GM19240 (cell line): ENCODE data around the gene TUBA1A.
"Not testable (repeated sequence)": the region's sequence is repeated elsewhere in the genome, so short reads cannot be mapped to it uniquely, and the experiment has no call there.

Source experiments
- DNase-seq: peaks from one replicate; pipeline ENCODE4 v3.0.0; 2011; ENCODE audit warnings: low spot score; ENCODE audit not compliant: insufficient read length

TUBA1A gene

DNA sequence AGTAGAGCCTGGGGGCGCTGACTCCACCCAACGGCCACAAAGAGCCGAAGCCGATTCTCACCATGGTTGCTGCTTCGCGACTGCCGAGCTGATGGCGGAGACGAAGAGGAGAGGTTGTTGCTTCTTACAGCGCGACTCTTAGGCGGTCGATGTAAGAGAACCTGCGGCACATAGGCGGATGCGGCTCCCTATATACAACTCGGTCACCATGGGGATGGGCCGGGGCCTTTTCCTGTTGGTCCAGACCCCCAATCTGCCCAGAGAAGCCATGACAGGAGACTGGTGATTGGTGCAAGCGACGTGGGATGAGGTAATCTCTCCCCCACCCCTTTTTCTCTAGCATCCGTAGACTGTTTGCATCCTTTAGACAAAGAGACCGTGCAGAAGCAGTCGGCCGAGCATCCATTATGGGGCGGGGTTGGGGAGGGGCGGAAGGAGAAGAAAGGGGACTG lies at the start of gene TUBA1A:
Gene TUBA1A (minus strand): TSS at position 165 of the 452 bp plus-strand sequence. CDS start 101 bp downstream, at position 64.
- peak; percentile 79 for DNase-seq

DNA sequence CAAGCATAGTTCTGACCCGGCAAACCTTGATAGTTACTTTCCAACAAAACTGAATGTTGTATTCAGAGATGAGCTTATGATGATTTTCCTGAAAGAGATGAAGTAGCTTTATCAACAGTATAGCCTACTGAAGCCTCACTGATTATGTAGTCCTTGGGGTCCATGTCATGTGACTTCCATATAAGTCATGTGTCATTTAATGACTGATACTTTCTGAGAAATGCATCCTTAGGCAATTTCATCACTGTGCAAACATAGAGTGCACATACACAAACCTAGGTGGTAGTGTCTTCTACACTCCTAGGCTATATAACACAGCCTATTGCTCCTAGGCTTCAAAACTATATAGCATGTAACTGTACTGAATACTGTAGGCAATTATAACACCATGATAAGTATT lies 47.5 kb upstream of the TUBA1A start:
- DNase-seq: no peak

DNA sequence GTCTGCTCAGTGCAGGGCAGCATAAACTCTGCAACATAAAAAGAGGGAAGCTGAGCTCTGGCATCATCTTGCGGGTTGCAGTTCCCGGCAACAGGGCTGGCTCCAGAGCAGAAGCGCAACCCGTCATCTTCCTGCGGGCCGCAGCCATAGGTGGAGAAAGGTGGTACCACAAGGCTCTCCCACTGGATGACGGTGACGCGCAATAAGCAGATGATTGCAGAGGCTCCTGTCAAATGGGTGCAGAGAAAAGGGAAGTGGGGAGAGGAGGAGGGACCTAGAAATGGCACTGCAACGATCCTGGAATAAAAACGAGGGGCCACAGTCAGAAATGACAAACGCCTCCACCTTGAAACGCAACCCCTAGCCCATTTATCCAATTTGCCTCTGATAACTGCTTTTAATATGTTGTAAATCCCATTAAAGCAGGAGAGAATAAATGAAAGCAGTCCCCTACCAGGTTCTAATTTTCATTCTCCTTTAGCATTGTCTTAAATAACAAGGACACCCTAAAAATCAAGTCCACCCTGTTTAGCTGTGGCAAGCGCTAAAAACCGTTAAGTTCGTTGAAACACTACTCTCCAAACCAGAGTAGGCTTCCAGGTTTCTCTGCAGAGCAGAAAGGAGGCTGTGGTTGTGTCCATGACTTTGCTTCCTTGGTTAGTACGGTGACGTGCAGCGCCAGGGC lies 45.1 kb upstream of the TUBA1A start:
- DNase-seq: no peak

DNA sequence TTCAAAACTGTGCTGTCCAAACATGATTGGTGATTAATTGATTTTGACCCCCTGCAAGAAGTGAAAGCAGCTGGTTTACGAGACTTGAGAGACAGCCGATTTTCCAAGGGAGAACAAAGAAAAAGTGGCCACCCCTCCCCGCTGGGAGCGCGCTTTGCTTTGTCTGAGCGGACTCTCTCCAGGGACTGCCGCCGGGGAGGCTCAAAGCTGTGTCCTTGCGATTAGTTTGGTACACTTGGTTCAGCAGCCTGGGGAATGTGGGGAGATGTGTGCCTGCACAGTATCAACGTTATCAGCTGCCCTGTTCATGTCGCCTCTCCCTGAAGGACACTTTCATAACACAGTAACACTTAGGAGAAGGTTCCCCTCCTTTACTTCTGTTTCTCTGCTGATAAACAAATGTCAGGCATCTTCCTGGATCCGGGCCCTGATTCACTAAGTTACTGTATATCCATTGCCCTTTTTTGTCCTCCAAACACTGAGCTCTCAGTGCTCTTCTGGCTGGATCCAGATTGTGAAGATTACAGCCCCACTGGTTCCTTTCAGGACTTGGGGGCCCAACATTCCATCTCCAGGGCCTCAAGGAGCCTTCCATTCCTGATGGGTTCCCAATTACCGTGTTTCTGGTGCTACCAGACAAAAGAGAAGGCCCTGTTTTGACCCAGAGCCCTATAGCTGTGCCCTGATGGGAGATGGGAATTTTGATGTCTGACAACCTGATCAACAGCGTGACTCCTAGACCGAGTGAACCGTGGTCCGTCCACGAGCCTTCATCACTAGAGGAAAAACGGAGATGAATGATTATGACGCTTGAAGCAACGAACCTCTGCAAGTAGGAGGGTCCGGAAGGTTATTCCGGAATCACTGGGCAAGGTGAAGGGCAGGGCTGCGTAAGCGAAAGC lies 44.3 kb upstream of the TUBA1A start:
- no peak for DNase-seq

DNA sequence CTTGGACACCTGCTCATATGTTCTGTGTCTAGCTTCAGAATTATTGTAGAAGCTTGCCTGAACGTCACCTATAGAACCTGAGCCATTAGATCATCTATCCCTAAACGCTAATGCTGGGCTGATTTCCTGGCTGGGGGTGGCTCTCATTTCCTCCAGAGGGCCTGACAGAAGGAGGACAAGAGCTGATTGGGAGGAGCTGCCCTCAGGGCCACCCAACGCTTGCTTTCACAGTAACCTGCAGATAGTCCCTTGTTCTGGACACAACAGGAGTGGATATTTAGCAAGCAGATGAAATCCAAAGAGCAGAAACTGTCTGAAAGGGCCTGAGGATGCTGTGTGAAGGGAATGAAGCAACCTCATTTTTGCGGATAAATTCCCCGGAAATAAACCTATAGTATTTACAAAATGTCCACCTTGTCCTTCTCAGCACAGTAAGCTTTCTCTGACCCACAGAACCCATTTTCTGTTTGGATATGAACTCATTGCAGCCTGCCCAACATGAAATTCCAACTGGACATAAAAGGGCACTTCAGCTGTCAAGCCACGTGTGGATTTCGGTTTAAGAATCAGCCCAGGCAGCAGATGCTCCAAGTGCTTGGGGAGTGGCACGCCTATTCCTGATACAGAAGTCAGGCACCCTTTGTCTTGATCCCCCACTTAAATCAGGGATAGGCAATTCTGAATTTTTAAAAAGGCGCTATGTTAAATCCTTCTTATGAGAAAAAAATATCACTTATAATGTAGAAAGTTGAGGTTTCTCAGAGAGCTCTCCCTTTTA lies 43.2 kb upstream of the TUBA1A start:
- no peak for DNase-seq

DNA sequence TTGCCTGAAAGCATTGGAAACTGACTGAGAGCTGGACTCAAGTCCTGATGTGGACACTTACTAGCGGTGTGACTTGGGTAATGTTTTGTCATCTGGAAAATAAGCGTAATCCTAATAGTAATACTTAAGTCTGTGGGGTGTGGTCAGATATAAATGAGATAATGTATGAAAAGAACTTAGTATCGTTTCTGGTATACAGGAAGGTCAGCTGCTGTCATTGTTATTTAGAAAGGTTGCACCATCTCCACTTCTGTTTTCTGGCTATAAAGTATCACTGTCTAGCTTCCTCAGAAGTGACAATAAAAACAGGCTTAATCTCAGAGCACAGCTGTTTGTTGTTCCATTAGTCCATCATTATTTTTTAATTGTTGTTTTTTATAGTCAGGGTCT lies 41.9 kb upstream of the TUBA1A start:
- DNase-seq: no peak

DNA sequence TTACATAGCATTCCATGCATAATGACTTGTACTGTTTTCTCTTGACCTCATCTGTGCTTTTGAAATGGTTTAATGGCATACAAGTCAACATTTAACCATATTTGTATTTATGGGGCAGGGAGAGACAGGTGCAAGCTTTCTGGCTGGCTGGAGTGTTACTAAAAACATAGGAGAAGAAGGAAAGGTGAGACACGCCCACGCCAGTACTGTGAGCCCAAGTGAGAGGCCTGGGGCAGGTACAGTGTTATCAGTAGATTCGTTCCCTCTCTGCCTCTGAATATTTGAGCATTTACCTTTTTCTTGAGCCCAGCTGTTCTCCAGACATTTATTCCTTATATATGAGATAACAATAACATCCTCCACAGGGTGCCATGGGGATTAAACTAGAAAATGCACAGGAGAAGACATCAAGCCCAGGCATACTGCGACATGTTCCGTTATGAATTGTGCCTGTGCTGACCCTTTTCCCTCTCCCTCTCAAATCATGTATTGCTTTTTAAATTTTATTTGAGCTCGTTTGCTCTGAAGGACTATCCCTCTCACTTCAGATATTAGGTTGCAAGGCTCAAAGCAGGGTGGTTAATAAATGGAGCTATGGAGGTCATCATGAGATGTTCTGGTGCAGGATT lies 41.4 kb upstream of the TUBA1A start:
- DNase-seq: no peak

DNA sequence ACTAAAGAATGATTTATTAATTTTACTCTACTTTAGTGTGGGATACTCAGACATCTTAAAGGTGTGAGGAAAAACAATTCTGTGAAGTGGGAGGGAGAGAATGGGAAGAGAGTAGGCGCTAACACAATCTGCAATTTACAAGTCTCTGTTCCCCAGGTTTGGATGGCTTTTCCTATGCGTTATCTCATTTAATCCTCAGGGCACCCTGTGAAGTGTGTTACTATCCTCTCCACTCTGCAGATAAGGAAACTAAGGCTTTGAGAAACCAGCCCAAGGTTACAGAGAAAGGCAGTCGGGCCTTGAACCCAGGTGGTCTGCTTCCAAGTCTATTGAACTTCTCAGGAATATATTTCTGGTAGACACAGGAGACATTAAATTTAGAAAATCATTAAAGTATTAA lies 39.8 kb upstream of the TUBA1A start:
- DNase-seq: no peak

DNA sequence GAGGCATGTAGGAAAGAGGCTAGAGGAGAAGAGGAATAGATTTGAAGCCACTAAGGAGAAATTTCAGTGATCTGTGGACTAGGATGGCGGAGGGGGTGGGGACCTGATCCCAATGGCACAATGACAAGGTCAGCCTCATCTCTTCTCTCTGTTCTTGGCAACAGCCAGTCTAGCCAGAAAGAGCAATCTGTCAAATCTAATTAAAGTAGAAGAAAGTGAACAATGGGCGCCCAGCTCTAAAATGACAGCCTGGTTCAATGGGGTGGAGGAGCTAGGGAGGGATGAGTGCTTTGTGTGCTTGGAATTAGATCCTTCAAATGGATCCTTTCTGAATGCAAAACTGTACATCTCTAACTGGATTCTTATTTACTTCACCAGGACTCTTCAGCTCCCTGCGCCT lies 38.8 kb upstream of the TUBA1A start:
- no peak for DNase-seq

DNA sequence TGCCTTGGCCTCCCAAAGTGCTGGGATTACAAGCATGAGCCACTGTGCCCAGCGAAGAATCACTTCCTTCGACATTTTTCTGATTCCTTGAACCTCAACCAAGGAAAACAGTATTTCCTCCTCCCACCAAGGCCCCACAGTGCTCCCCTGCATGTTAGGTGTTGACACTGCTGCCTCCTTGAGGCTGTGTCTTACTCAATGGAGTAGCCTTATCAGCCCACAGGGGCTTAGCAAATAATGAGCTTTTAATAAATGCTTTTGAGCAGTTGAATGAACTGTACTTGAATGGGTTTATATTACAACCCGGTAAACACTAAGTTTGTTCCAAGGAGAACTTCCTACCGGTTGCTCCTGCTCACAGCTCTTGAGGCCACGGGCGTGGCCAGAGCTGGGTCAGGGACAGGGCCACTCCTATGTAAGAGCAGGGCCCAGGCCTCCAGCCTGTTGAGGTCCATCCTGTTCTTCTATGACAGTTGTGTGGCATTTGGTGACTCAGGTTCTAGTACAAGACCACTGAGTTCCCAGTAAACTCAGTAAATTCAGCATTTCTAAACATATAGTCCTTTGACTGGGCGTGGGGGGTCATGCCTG lies 36.8 kb upstream of the TUBA1A start:
- DNase-seq: no peak

DNA sequence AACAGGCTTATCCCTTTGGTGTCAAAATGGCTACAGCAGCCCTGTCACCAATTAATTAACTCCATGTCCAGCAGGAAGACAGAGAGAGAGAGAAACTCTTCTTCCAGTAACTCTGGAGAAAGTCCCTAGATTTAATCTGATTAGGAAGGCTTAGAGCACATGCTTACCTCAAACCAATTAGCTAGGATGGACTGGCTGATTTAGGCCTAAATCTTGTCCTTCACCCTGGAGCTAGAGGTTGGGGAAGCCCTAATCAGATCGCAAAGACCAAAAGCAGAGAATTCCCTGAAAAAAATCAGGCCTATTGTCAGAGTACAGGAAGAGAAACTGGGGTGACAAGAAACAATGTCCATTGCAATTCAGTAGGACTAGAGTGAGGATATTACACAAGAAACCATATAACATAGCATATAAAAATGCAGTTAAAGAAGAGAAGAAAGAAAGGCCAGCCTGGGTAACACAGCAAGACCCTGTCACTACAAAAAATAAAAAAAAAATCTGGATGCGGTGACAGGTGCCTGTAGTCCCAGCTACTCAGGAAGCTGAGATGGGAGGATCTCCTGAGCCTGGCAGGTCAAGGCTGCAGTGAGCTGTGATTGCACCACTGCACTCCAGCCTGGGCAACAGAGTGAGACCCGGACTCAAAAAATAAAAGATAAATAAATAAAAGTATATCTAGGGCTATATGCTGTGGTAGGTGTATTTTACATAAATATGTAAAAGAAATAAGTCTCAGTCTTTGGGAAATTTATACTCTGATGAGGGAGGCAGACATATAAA lies 34.9 kb upstream of the TUBA1A start:
- DNase-seq: no peak

DNA sequence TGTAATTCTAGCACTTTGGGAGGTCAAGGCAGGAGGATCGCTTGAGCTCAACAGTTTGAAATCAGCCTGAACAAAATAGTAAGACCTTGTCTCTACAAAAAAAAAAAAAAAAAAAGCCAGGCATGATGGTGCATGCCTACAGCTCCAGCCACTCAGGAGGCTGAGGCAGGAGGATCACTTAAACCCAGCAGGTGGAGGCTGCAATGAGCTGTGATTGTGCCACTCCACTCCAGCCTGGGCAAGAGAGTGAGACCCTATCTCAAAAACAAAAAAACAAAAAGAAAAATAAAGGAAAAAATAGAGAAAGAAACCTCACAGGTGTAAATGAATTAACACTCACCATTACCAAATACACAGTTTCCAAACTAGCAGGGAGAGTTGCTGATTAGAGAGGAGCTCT lies 34.2 kb upstream of the TUBA1A start:
- no peak for DNase-seq

DNA sequence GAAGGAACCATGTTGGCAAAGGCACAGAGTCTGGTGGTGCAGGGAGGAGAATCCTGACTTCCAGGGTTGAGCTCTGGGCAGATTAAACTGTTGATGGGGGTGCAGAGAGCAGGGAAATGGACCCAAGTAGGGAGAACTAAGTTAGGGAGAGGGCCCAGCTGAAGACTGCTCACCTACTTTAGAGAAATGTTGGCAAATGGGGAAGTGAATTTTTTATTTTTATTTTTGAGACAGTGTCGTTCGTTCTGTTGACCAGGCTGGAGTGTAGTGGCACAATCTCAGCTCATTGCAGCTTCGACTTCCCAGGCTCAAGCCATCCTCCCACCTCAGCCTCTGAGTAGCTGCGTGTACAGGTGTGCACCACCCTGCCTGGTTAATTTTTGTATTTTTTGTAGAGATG lies 32.1 kb upstream of the TUBA1A start:
- no peak for DNase-seq

DNA sequence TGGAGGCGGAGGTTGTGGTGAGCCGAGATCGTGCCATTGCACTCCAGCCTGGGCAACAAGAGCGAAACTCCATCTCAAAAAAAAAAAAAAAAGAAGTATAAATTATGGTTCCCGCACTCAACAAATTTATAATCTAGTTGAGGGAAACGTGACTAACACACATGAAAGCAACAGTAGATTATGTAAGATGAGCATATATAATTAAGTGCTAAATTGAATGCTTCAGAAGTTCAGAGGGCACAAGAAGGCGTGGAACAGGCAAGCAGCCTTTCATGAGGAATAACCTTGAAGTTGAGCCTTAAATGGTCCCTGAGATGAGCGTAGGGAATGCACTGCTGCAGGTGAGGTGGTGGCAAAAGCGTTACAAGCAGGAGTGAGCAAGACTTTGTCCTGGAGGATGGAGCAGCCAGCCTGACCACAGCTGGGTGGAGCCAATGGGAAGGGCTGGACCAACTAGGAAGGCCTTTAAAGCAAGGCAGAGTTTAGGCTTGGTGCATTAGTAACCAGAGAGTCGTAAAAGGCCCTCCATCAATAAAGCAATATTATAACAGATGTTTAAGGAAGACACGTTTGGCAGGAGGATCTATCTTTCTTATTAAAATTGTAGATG lies 30.6 kb upstream of the TUBA1A start:
- no peak for DNase-seq

DNA sequence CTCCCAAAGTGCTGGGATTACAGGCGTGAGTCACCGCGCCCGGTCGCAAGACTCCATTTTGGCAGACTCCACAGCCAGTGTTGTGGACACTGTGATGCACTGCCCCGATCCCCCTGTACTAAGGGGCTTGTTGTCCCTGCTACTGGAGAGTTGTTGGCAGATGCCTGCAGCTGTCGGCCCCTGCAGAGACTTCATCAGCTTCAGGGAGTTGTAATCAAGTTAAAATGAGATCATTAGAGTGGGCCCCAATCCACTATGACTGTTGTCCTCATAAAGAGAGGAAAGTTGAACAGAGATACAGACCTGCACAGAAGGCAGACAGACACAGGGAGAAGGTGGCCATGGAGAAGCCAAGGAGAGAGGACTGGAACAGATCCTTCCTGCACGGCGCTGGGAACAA lies 23.7 kb upstream of the TUBA1A start:
- no peak for DNase-seq

DNA sequence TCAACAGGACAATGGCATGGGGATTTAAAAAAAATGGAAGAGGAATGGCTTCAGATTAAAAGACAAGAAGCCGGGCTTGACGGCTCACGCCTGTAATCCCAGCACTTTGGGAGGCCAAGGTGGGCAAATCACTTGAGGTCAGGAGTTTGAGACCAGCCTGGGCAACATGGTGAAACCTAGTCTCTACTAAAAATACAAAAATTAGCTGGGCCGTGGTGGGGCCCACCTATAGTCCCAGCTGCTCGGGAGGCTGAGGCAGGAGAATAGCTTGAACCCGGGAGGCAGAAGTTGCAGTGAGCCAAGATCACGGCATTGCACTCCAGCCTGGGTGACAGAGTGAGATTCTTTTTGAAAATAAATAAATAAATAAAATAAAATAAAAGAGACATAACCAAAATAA lies 21.8 kb upstream of the TUBA1A start:
- DNase-seq: not testable (repeated sequence)

DNA sequence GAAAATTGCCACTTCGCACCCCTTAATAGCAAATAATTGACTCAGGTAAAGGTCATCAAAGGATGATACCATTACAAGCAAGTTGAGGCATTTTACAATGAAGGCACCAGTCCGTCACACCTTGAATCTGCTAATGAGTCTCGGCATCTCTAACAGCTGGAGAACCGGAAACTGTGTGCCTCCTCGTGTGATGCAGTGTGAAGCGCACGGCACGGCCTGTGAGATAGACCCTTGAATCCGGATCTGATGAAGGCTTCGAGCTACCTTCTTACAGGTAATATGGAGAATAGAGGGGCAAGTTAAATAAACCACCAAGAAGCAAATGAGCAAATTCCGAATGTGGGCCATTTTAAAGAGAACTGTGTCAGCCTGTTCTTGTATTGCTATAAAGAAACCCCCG lies 19.8 kb upstream of the TUBA1A start:
- no peak for DNase-seq

DNA sequence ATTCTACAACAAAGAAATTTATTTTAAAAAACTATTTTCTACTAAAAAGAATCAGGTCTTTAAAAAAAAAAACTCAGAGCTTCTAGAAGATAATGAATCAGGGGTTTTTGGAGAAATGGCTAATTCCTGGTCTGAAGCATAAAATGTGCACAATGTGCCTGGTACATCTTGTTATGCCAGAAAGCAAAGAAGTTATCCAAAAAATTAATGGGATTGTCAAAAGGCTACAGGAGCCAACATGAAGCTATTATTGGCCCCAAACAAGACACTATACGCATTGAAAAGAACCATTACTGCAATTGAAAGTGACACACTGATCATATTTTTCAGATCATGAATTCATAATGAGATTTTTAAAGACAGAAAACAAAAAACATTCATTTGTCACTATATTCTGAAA lies 19.3 kb upstream of the TUBA1A start:
- no peak for DNase-seq

DNA sequence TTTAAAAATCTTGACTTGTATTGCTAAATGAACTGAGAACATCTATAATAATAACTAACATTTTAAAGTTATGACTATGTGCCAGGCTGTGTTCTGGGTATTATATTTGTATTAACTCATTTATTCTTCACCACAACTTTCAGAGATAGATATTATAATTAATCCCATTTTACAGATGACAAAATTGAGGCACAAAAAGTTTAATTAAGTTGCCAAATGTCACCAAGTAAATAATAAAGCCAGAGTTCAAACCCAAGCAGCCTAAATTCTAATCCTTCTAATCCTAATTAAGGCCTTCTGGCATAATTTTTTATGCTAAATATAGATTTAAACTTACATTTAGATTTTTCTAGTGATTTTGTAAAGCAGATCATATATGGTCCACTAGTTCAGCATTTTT lies 17.5 kb upstream of the TUBA1A start:
- no peak for DNase-seq
